Endometrial microvascular endothelial cells (primary cell): ENCODE data around the gene LRMDA. TPM values are rescaled to one million over a fixed set of nuclear protein-coding genes. Genes with fewer than 3 reads are reported as not detected.

ENCODE experiments used
- in situ Hi-C: cut with HindIII; loops from 2 replicates; pipeline ENCODE4 v1.10.0; 2017; ENCODE audit warnings: low sequenced_read_pairs, low pct_unique_long_range_greater_than_20kb; ENCODE audit errors: inconsistent ontology term
- total RNA-seq: library from RNA; depleted of rRNA; stranded (reverse); fragments of >200 nt; gene quantifications from one replicate; pipeline ENCODE4 v1.2.3, GENCODE V29; 2015; ENCODE audit errors: inconsistent ontology term

LRMDA gene
- total RNA-seq, 1 donor from 2014 or later: 1.2 TPM

- in situ Hi-C loops: no loop called here
Measured at GRCh38 chr10:76251841-76252671, 820.6 kb downstream of the LRMDA start.

- in situ Hi-C loops: no loop called here
Measured at GRCh38 chr10:76252733-76253132, 821.3 kb downstream of the LRMDA start.

- in situ Hi-C loops: no loop called here
Measured at GRCh38 chr10:76255241-76255640, 823.8 kb downstream of the LRMDA start.

GRCh38 chr10:76257816-76258215 lies 826.4 kb downstream of the LRMDA start:
- in situ Hi-C loops: no loop called here

GRCh38 chr10:76265441-76266113 lies 834.2 kb downstream of the LRMDA start:
- in situ Hi-C loops: no loop called here

GRCh38 chr10:76268530-76268929 lies 837.1 kb downstream of the LRMDA start:
- in situ Hi-C loops: no loop called here

- in situ Hi-C loops: no loop called here
Measured at GRCh38 chr10:76268954-76269353, 837.5 kb downstream of the LRMDA start.

- in situ Hi-C loops: no loop called here
Measured at GRCh38 chr10:76270464-76270863, 839.0 kb downstream of the LRMDA start.

GRCh38 chr10:76274933-76275332 lies 843.5 kb downstream of the LRMDA start:
- in situ Hi-C loops: no loop called here

- in situ Hi-C loops: no loop called here
Measured at GRCh38 chr10:76278811-76279460, 847.5 kb downstream of the LRMDA start.

- in situ Hi-C loops: no loop called here
Measured at GRCh38 chr10:76281659-76282058, 850.2 kb downstream of the LRMDA start.

- in situ Hi-C loops: no loop called here
Measured at GRCh38 chr10:76282061-76283025, 850.9 kb downstream of the LRMDA start.

- in situ Hi-C loops: no loop called here
Measured at GRCh38 chr10:76284351-76284750, 852.9 kb downstream of the LRMDA start.

- in situ Hi-C loops: no loop called here
Measured at GRCh38 chr10:76285012-76285411, 853.6 kb downstream of the LRMDA start.

- in situ Hi-C loops: no loop called here
Measured at GRCh38 chr10:76285515-76285914, 854.1 kb downstream of the LRMDA start.

GRCh38 chr10:76286536-76286935 lies 855.1 kb downstream of the LRMDA start:
- in situ Hi-C loops: no loop called here

GRCh38 chr10:76287856-76288255 lies 856.4 kb downstream of the LRMDA start:
- in situ Hi-C loops: no loop called here

GRCh38 chr10:76291175-76291574 lies 859.8 kb downstream of the LRMDA start:
- in situ Hi-C loops: no loop called here

GRCh38 chr10:76291885-76292284 lies 860.5 kb downstream of the LRMDA start:
- in situ Hi-C loops: no loop called here
